Uterus (tissue), 2 donors: ENCODE measurements around the gene RTF2.

Experiments used
- CTCF ChIP-seq, 4 experiments: fragments of 200-600 bp in 2 of 4; fragments of 450-650 bp in 2 of 4; sonication (generic) in 2 of 4; IDR thresholded peaks; one replicate each; pipeline ENCODE4 v1.5.1; 2016 to 2019; ENCODE audit warnings: antibody characterized with exemption in 4 of 4, mild to moderate bottlenecking in 2 of 4, moderate library complexity in 1 of 4
- POLR2A ChIP-seq, 2 donors: fragments of 450-650 bp; IDR thresholded peaks; one replicate each; pipeline ENCODE4 v1.6.1; 2016; ENCODE audit warnings: antibody characterized with exemption in 2 of 2, mild to moderate bottlenecking in 1 of 2, moderate library complexity in 1 of 2

- peak; percentile 27 to 66 for TF ChIP-seq POLR2A (IDR thresholded peaks at IDR 0.05)
- peak in 3 of 4 experiments; percentile 9 to 21 (median 17) for TF ChIP-seq CTCF (IDR thresholded peaks at IDR 0.05)
Observed at GRCh38 chr20:56468316-56469076, at the start of gene RTF2.
